K562 (cell line): Measurements from ENCODE around the gene CHRNB1. TPM values are rescaled to one million over a fixed set of nuclear protein-coding genes. Genes with fewer than 3 reads are reported as not detected.

Experiments
- BRD4 ChIP-seq: fragments of 200-600 bp; sonication (generic); IDR thresholded peaks from 2 replicates; pipeline ENCODE4 v1.6.1; 2017; ENCODE audit warnings: inconsistent platforms
- BRF1 ChIP-seq: IDR thresholded peaks from 3 replicates; pipeline ENCODE4 v1.6.1; 2011; ENCODE audit warnings: borderline replicate concordance, mild to moderate bottlenecking; ENCODE audit not compliant: insufficient read length; ENCODE audit errors: extremely low read depth
- TBP ChIP-seq: optimal IDR thresholded peaks from 2 replicates; pipeline ENCODE3; 2011; ENCODE audit warnings: low read depth, low read length, improper control_type of control experiment
- polyA plus RNA-seq, 8 experiments: library from polyadenylated mRNA; depleted of rRNA in 4 of 8; stranded (reverse) in 5 of 8; unstranded in 3 of 8; fragments of >200 nt; fragmentation: Nextera tagmentation in 2 of 8; fragmentation: Illumina TruSeq in 1 of 8; extraction: Ambion mirVana in 2 of 8; extraction: Trizol in 1 of 8; gene quantifications; 2 replicates each; pipeline versions ENCODE4 v1.2.1 to v1.2.3, GENCODE V29; 2011 to 2014; ENCODE audit warnings: inconsistent platforms in 1 of 8, missing spikeins in 1 of 8
- total RNA-seq, 7 experiments: library from RNA; depleted of rRNA in 6 of 7; stranded (reverse); fragments of >200 nt in 6 of 7; fragmentation: Illumina TruSeq in 2 of 7; extraction: Trizol in 2 of 7; gene quantifications; 2 replicates each; pipeline versions ENCODE4 v1.2.1 to v1.2.3, GENCODE V29; 2011 to 2021; ENCODE audit warnings: low replicate concordance in 1 of 7
- TF ChIP-seq, protein P1 (sequence below): sonication (generic); formaldehyde crosslinking; IDR thresholded peaks from 2 replicates; pipeline ENCODE4 v1.9.0; 2022; ENCODE audit warnings: mild to moderate bottlenecking, missing genetic modification reagents
- TF ChIP-seq, protein P2 (sequence below): fragments of 450-650 bp; IDR thresholded peaks from 2 replicates; pipeline ENCODE4 v1.6.1; 2016; ENCODE audit warnings: borderline replicate concordance
- TF ChIP-seq, protein P3 (sequence below): sonication (generic); formaldehyde crosslinking; IDR thresholded peaks from 2 replicates; pipeline ENCODE4 v1.8.0; 2022; ENCODE audit warnings: mild to moderate bottlenecking, missing genetic modification reagents
- TF ChIP-seq, protein P4 (sequence below): IDR thresholded peaks from 2 replicates; pipeline ENCODE4 v1.6.1; 2011; ENCODE audit not compliant: insufficient read length; ENCODE audit errors: extremely low read depth

The CHRNB1 gene
- total and polyA plus RNA-seq, 9 of the 15 experiments (the other 6 are each of a cell fraction or from before 2014, with no cell fraction given) = 4.7 to 12.3 (median 6.8) TPM

DNA sequence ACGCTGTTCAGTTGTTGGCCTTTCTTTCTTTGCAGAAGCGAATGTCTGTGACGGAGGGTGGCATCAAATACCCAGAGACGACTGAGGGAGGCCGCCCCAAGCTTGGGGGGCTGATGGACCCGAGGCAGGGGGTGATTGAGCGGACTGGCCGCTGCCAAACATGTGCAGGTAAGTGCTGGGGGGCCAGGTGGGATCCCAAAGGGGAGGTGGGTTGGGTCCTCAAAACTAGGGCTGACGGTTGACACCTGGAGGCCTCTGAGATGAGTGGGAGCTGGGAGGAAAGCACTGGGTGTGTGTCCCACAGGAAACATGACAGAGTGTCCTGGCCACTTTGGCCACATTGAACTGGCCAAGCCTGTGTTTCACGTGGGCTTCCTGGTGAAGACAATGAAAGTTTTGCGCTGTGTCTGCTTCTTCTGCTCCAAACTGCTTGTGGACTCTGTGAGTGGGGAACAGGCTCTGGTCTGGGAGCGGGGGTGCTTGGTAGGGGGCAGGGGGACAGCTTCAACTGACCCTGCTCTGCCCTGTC is 51.1 kb downstream of the CHRNB1 start (continued):
- TF ChIP-seq, protein P1, sequence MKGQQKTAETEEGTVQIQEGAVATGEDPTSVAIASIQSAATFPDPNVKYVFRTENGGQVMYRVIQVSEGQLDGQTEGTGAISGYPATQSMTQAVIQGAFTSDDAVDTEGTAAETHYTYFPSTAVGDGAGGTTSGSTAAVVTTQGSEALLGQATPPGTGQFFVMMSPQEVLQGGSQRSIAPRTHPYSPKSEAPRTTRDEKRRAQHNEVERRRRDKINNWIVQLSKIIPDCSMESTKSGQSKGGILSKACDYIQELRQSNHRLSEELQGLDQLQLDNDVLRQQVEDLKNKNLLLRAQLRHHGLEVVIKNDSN (CRISPR knock-in tag) = no peak
- TF ChIP-seq, protein P2, sequence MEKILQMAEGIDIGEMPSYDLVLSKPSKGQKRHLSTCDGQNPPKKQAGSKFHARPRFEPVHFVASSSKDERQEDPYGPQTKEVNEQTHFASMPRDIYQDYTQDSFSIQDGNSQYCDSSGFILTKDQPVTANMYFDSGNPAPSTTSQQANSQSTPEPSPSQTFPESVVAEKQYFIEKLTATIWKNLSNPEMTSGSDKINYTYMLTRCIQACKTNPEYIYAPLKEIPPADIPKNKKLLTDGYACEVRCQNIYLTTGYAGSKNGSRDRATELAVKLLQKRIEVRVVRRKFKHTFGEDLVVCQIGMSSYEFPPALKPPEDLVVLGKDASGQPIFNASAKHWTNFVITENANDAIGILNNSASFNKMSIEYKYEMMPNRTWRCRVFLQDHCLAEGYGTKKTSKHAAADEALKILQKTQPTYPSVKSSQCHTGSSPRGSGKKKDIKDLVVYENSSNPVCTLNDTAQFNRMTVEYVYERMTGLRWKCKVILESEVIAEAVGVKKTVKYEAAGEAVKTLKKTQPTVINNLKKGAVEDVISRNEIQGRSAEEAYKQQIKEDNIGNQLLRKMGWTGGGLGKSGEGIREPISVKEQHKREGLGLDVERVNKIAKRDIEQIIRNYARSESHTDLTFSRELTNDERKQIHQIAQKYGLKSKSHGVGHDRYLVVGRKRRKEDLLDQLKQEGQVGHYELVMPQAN = no peak
- TF ChIP-seq, protein P3, sequence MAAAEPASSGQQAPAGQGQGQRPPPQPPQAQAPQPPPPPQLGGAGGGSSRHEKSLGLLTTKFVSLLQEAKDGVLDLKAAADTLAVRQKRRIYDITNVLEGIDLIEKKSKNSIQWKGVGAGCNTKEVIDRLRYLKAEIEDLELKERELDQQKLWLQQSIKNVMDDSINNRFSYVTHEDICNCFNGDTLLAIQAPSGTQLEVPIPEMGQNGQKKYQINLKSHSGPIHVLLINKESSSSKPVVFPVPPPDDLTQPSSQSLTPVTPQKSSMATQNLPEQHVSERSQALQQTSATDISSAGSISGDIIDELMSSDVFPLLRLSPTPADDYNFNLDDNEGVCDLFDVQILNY (CRISPR knock-in tag) = no peak
- TF ChIP-seq TBP (no peak), BRD4 (no peak), BRF1 (no peak)
- TF ChIP-seq, protein P4, sequence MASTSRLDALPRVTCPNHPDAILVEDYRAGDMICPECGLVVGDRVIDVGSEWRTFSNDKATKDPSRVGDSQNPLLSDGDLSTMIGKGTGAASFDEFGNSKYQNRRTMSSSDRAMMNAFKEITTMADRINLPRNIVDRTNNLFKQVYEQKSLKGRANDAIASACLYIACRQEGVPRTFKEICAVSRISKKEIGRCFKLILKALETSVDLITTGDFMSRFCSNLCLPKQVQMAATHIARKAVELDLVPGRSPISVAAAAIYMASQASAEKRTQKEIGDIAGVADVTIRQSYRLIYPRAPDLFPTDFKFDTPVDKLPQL = no peak
- TF ChIP-seq, all 486 proteins: peak for 0
